Neural progenitor cell (in vitro differentiated cells): ENCODE data around the gene ENTPD5. TPM values are rescaled to one million over a fixed set of nuclear protein-coding genes. Genes with fewer than 3 reads are reported as not detected.

Source experiments
- DNase-seq: peaks from one replicate; pipeline ENCODE4 v3.0.0-alpha.2; 2016; ENCODE audit warnings: low spot score
- H2AFZ ChIP-seq: fragments of 200-600 bp; sonication (generic); replicated peaks from 2 replicates; pipeline ENCODE4 v1.6.1; 2016; ENCODE audit warnings: antibody characterized with exemption
- H3F3A ChIP-seq: fragments of 200-600 bp; sonication (generic); 2 replicates; pipeline ENCODE4 v1.6.1; 2016; ENCODE audit warnings: antibody characterized with exemption, low read depth
- H3K27ac ChIP-seq: fragments of 200-600 bp; sonication (generic); 2 replicates; pipeline ENCODE4 v1.5.1; 2016; ENCODE audit warnings: mild to moderate bottlenecking
- H3K27me3 ChIP-seq: fragments of 200-600 bp; sonication (generic); 2 replicates; pipeline ENCODE4 v1.6.1; 2016; ENCODE audit warnings: mild to moderate bottlenecking, moderate library complexity
- H3K36me3 ChIP-seq: fragments of 200-600 bp; sonication (generic); 2 replicates; pipeline ENCODE4 v1.5.1; 2016
- H3K4me1 ChIP-seq: fragments of 200-600 bp; sonication (generic); 2 replicates; pipeline ENCODE4 v1.6.1; 2016; ENCODE audit warnings: mixed run types
- H3K4me2 ChIP-seq: fragments of 200-600 bp; sonication (generic); 2 replicates; pipeline ENCODE4 v1.6.1; 2016
- H3K4me3 ChIP-seq: fragments of 200-600 bp; sonication (generic); 2 replicates; pipeline ENCODE4 v1.5.1; 2016
- H3K79me2 ChIP-seq: fragments of 200-600 bp; sonication (generic); 2 replicates; pipeline ENCODE4 v1.6.1; 2016; ENCODE audit warnings: low read depth
- H3K9ac ChIP-seq: fragments of 200-600 bp; sonication (generic); 2 replicates; pipeline ENCODE4 v1.6.1; 2016
- H3K9me3 ChIP-seq: fragments of 200-600 bp; sonication (generic); 2 replicates; pipeline ENCODE4 v1.5.1; 2016; ENCODE audit warnings: low read depth
- H4K20me1 ChIP-seq: fragments of 200-600 bp; sonication (generic); 2 replicates; pipeline ENCODE4 v1.6.1; 2016; ENCODE audit warnings: low read depth
- H3K27ac Mint-ChIP-seq: 3 replicates; pipeline ENCODE4 v1.8.0; 2021; ENCODE audit warnings: mixed read lengths
- H3K27me3 Mint-ChIP-seq: 2 replicates; pipeline ENCODE4 v1.8.0; 2022; ENCODE audit warnings: low read depth, mild to moderate bottlenecking, inconsistent platforms, moderate library complexity, mixed read lengths; ENCODE audit not compliant: insufficient read depth
- H3K36me3 Mint-ChIP-seq: 3 replicates; pipeline ENCODE4 v1.8.0; 2021; ENCODE audit warnings: mixed read lengths
- H3K4me1 Mint-ChIP-seq: 3 replicates; pipeline ENCODE4 v1.8.0; 2021; ENCODE audit warnings: mixed read lengths
- H3K4me3 Mint-ChIP-seq: 3 replicates; pipeline ENCODE4 v1.8.0; 2021; ENCODE audit warnings: mild to moderate bottlenecking, moderate library complexity, mixed read lengths
- H3K9me3 Mint-ChIP-seq: 3 replicates; pipeline ENCODE4 v1.8.0; 2020; ENCODE audit warnings: mixed read lengths
- CTCF ChIP-seq: fragments of 200-600 bp; sonication (generic); IDR thresholded peaks from 2 replicates; pipeline ENCODE4 v1.5.1; 2017; ENCODE audit warnings: antibody characterized with exemption, mild to moderate bottlenecking
- EZH2 ChIP-seq: fragments of 200-600 bp; sonication (generic); IDR thresholded peaks from 2 replicates; pipeline ENCODE4 v1.6.1; 2017; ENCODE audit warnings: antibody characterized with exemption, mild to moderate bottlenecking, moderate library complexity
- EZH2phosphoT487 ChIP-seq: fragments of 200-600 bp; sonication (generic); IDR thresholded peaks from 2 replicates; pipeline ENCODE4 v1.6.1; 2017; ENCODE audit warnings: antibody characterized with exemption
- total RNA-seq: library from RNA; depleted of rRNA; stranded (reverse); fragments of >200 nt; gene quantifications from 2 replicates; pipeline ENCODE4 v1.2.3, GENCODE V29; 2015; ENCODE audit warnings: low replicate concordance

ENTPD5 gene
- total RNA-seq, 1 donor from 2014 or later = 13.4 TPM

DNA sequence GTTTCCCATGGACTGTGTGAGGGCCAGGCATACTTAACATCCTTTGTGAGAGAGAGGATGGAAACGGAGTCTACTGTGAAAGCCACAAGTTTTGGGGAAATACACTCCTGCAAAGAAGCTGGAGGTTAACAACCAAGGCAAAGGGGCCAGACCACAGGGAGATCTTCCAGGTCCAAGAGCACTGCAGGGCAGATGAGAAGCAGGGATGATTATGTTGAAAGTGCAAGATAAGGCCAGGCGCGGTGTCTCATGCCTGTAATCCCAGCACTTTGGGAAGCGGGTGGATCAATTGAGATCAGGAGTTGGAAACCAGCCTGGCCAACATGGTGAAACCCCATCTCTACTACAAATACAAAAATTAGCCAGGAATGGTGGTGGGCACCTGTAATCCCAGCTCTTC lies 53.9 kb downstream of the ENTPD5 start:
- Histone ChIP-seq H3K27me3 (no peaks in the 10 kb centered on the region), H4K20me1 (no peaks in the 10 kb centered on the region), H3K36me3 (no peaks in the 10 kb centered on the region), H3K27ac (no peak overlapping the region), H3K9ac (no peak overlapping the region), H3K4me2 (no peak overlapping the region), H2AFZ (no peak overlapping the region), H3F3A (peaks cover 10% of the 10 kb centered on the region), H3K9me3 (no peaks in the 10 kb centered on the region), H3K4me1 (no peaks in the 10 kb centered on the region), H3K4me3 (no peak overlapping the region), H3K79me2 (no peaks in the 10 kb centered on the region)
- peaks cover 2% of the 10 kb centered on the region for H3K27me3 Mint-ChIP-seq
- H3K4me1 Mint-ChIP-seq = no peaks in the 10 kb centered on the region
- no peak for DNase-seq
- H3K27ac Mint-ChIP-seq = no peak overlapping the region
- no peak for TF ChIP-seq CTCF
- no peak for TF ChIP-seq EZH2phosphoT487
- TF ChIP-seq EZH2 = no peak
- no peak overlapping the region for H3K4me3 Mint-ChIP-seq
- peaks cover 22% of the 10 kb centered on the region for H3K36me3 Mint-ChIP-seq
- no peaks in the 10 kb centered on the region for H3K9me3 Mint-ChIP-seq

DNA sequence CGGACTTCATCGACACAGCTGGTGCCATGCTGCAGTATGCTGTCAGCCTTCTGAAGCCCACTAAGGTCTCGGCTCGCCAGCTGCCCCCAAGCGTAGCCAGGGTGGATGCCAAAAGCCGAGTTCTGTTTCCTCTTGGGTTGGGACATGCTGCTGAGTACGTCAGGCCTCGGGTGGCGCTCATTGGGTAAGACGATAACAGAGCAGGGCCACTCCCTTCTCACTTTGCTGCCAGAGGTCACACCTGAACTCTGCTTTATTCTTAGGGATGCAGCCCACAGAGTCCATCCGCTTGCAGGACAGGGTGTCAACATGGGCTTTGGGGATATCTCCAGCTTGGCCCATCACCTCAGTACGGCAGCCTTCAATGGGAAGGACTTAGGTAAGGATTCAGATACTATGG lies 57.9 kb downstream of the ENTPD5 start:
- no peak overlapping the region for H3K4me3 Mint-ChIP-seq
- Histone ChIP-seq H3F3A (peaks cover 10% of the 10 kb centered on the region), H3K27ac (no peak overlapping the region), H3K36me3 (no peaks in the 10 kb centered on the region), H3K4me1 (no peaks in the 10 kb centered on the region), H3K4me3 (no peak overlapping the region), H3K9ac (no peak overlapping the region), H3K9me3 (no peaks in the 10 kb centered on the region), H2AFZ (no peak overlapping the region), H3K27me3 (no peaks in the 10 kb centered on the region), H4K20me1 (no peaks in the 10 kb centered on the region), H3K79me2 (no peaks in the 10 kb centered on the region), H3K4me2 (no peak overlapping the region)
- H3K9me3 Mint-ChIP-seq = no peaks in the 10 kb centered on the region
- no peaks in the 10 kb centered on the region for H3K27me3 Mint-ChIP-seq
- no peaks in the 10 kb centered on the region for H3K4me1 Mint-ChIP-seq
- no peak for TF ChIP-seq EZH2
- TF ChIP-seq CTCF = no peak
- TF ChIP-seq EZH2phosphoT487 = no peak
- H3K36me3 Mint-ChIP-seq = peaks cover 21% of the 10 kb centered on the region
- H3K27ac Mint-ChIP-seq = no peak overlapping the region
- DNase-seq = no peak

GRCh38 chr14:73958591-73958990 lies 60.5 kb downstream of the ENTPD5 start:
- no peaks in the 10 kb centered on the region for H3F3A ChIP-seq
- Mint-ChIP-seq H3K4me3 (no peak overlapping the region), H3K27ac (no peak overlapping the region), H3K9me3 (no peaks in the 10 kb centered on the region), H3K27me3 (no peaks in the 10 kb centered on the region), H3K36me3 (peaks cover 24% of the 10 kb centered on the region), H3K4me1 (no peaks in the 10 kb centered on the region)
- TF ChIP-seq EZH2 (no peak), EZH2phosphoT487 (no peak), CTCF (no peak)
- DNase-seq = no peak
- H3K36me3 ChIP-seq = no peaks in the 10 kb centered on the region
- H3K4me1 ChIP-seq = no peaks in the 10 kb centered on the region
- H3K27me3 ChIP-seq = no peaks in the 10 kb centered on the region
- H3K4me3 ChIP-seq = no peak overlapping the region
- no peaks in the 10 kb centered on the region for H4K20me1 ChIP-seq
- H3K9ac ChIP-seq = no peak overlapping the region
- H3K9me3 ChIP-seq = no peaks in the 10 kb centered on the region
- no peak overlapping the region for H3K4me2 ChIP-seq
- no peak overlapping the region for H2AFZ ChIP-seq
- no peak overlapping the region for H3K27ac ChIP-seq
- H3K79me2 ChIP-seq = no peaks in the 10 kb centered on the region

DNA sequence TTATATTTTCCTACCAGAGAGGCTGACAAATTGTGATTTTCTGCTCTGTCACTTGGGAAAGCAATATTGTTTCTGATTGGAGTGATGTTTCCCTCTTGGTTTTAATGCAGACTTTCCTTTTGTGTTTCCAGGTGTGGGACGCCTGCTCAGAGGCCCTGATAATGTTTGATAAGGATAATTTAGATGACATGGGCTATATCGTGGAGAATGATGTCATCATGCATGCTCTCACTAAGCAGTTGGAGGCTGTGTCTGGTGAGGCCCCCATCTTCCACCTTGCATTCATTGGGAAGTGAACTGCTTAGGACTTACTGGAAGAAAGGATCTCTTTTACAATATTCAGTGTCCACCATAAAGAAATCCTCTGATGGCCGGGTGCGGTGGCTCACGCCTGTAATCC lies 63.4 kb downstream of the ENTPD5 start:
- peaks cover 13% of the 10 kb centered on the region for H3K36me3 Mint-ChIP-seq
- no peaks in the 10 kb centered on the region for H3K9me3 ChIP-seq
- H3F3A ChIP-seq = peaks cover 7% of the 10 kb centered on the region
- H3K4me1 Mint-ChIP-seq = peaks cover 10% of the 10 kb centered on the region
- TF ChIP-seq CTCF = no peak
- no peak for TF ChIP-seq EZH2
- H3K27me3 ChIP-seq = no peaks in the 10 kb centered on the region
- H3K27ac Mint-ChIP-seq = no peak overlapping the region
- peaks cover 6% of the 10 kb centered on the region for H3K79me2 ChIP-seq
- no peak for DNase-seq
- no peak overlapping the region for H2AFZ ChIP-seq
- H3K9ac ChIP-seq = no peak overlapping the region
- no peak overlapping the region for H3K4me2 ChIP-seq
- no peak overlapping the region for H3K4me3 ChIP-seq
- no peaks in the 10 kb centered on the region for H3K4me1 ChIP-seq
- no peaks in the 10 kb centered on the region for H3K36me3 ChIP-seq
- no peak overlapping the region for H3K4me3 Mint-ChIP-seq
- no peaks in the 10 kb centered on the region for H4K20me1 ChIP-seq
- no peaks in the 10 kb centered on the region for H3K9me3 Mint-ChIP-seq
- H3K27ac ChIP-seq = no peak overlapping the region
- H3K27me3 Mint-ChIP-seq = peaks cover 5% of the 10 kb centered on the region
